A673 (cell line): ENCODE measurements around the gene KDM3B. TPM values are rescaled to one million over a fixed set of nuclear protein-coding genes. Genes with fewer than 3 reads are reported as not detected.

Experiments used
- BruUV-seq: library from RNA; stranded (reverse); fragments of 400-500 nt; replicated peaks from 2 replicates; lab custom pipeline; 2021; lab: Mats Ljungman, UMichigan
- CTCF ChIA-PET: fragments of 300-600 bp; sonication (Branson Sonifier 250); formaldehyde crosslinking; loops from one replicate; lab custom pipeline; 2022; ENCODE audit warnings: antibody characterized with exemption; lab: Charles Lee
- POLR2A ChIA-PET: fragments of 300-600 bp; sonication (Branson Sonifier 250); formaldehyde crosslinking; loops from one replicate; lab custom pipeline; 2022; ENCODE audit warnings: antibody characterized with exemption; ENCODE audit not compliant: low non-redundant PET; lab: Charles Lee
- DNase-seq: peaks from one replicate; pipeline ENCODE4 v3.0.0-alpha.2; 2015; ENCODE audit warnings: low spot score
- H3K27ac ChIP-seq: fragments of 200-600 bp; sonication (generic); 2 replicates; pipeline ENCODE4 v1.5.1; 2016; ENCODE audit warnings: mixed run types, low read depth, mild to moderate bottlenecking, mixed read lengths, antibody characterized with exemption, low read length; ENCODE audit not compliant: poor library complexity, severe bottlenecking
- H3K27me3 ChIP-seq: fragments of 200-600 bp; sonication (generic); replicated peaks from 2 replicates; pipeline ENCODE4 v1.6.1; 2017; ENCODE audit warnings: mixed run types, low read depth, mild to moderate bottlenecking, mixed read lengths, antibody characterized with exemption, low read length; ENCODE audit not compliant: insufficient read depth, poor library complexity
- H3K36me3 ChIP-seq: fragments of 200-600 bp; sonication (generic); 2 replicates; pipeline ENCODE4 v1.6.1; 2016; ENCODE audit warnings: mixed run types, mild to moderate bottlenecking, mixed read lengths, antibody characterized with exemption, low read length; ENCODE audit not compliant: insufficient read depth, poor library complexity, severe bottlenecking
- H3K4me1 ChIP-seq: fragments of 200-600 bp; sonication (generic); 2 replicates; pipeline ENCODE4 v1.6.1; 2017; ENCODE audit warnings: mixed run types, mild to moderate bottlenecking, mixed read lengths, antibody characterized with exemption, low read length; ENCODE audit not compliant: insufficient read depth, poor library complexity, severe bottlenecking
- H3K4me3 ChIP-seq: fragments of 200-600 bp; sonication (generic); 2 replicates; pipeline ENCODE4 v1.5.1; 2016; ENCODE audit warnings: low read depth, mixed run types, mild to moderate bottlenecking, mixed read lengths, low read length; ENCODE audit not compliant: poor library complexity, severe bottlenecking
- H3K9me3 ChIP-seq: fragments of 200-600 bp; sonication (generic); 2 replicates; pipeline ENCODE4 v1.6.1; 2016; ENCODE audit warnings: mixed run types, low read depth, mild to moderate bottlenecking, mixed read lengths, antibody characterized with exemption, low read length; ENCODE audit not compliant: poor library complexity, severe bottlenecking
- EZH2 ChIP-seq: fragments of 200-600 bp; sonication (generic); IDR thresholded peaks from 2 replicates; pipeline ENCODE4 v1.6.1; 2017; ENCODE audit warnings: borderline replicate concordance, low read depth, mild to moderate bottlenecking, mixed read lengths, antibody characterized with exemption, low read length; ENCODE audit not compliant: poor library complexity, severe bottlenecking
- intact Hi-C: fragments of 100-400 bp; cut with micrococcal nuclease; formaldehyde crosslinking; loops from one replicate; pipeline ENCODE4 v1.10.0; 2022; ENCODE audit not compliant: unreplicated experiment
- total RNA-seq: library from RNA; stranded (reverse); gene quantifications from 2 replicates; pipeline ENCODE4 v1.2.3, GENCODE V29; 2021
- TF ChIP-seq, protein P1 (sequence below): fragments of 300-800, 200-600 bp; sonication (generic); conservative IDR thresholded peaks from 2 replicates; pipeline ENCODE4 v1.5.1; 2017; ENCODE audit warnings: low read depth, mild to moderate bottlenecking, antibody characterized with exemption, low read length, moderate library complexity, mixed read lengths

KDM3B gene
- total RNA-seq, 1 experiment from 2014 or later: 62.1 TPM

GRCh38 chr5:138459311-138459933 is 106.9 kb downstream of the KDM3B start:
- intact Hi-C loops: no loop called here
- no TSS peak for BruUV-seq
- no peak overlapping the region for H3K4me3 ChIP-seq
- H3K27ac ChIP-seq: no peak overlapping the region
- TF ChIP-seq EZH2: no peak
- TF ChIP-seq, protein P1, sequence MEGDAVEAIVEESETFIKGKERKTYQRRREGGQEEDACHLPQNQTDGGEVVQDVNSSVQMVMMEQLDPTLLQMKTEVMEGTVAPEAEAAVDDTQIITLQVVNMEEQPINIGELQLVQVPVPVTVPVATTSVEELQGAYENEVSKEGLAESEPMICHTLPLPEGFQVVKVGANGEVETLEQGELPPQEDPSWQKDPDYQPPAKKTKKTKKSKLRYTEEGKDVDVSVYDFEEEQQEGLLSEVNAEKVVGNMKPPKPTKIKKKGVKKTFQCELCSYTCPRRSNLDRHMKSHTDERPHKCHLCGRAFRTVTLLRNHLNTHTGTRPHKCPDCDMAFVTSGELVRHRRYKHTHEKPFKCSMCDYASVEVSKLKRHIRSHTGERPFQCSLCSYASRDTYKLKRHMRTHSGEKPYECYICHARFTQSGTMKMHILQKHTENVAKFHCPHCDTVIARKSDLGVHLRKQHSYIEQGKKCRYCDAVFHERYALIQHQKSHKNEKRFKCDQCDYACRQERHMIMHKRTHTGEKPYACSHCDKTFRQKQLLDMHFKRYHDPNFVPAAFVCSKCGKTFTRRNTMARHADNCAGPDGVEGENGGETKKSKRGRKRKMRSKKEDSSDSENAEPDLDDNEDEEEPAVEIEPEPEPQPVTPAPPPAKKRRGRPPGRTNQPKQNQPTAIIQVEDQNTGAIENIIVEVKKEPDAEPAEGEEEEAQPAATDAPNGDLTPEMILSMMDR: no peak
- POLR2A ChIA-PET: no interaction called here
- no peaks in the 10 kb centered on the region for H3K36me3 ChIP-seq
- CTCF ChIA-PET: no interaction called here
- DNase-seq: no peak
- H3K4me1 ChIP-seq: peaks cover 5% of the 10 kb centered on the region
- H3K9me3 ChIP-seq: no peaks in the 10 kb centered on the region
- no peaks in the 10 kb centered on the region for H3K27me3 ChIP-seq

- Histone ChIP-seq H3K27me3 (no peaks in the 10 kb centered on the region), H3K9me3 (no peaks in the 10 kb centered on the region), H3K4me3 (no peak overlapping the region), H3K36me3 (no peaks in the 10 kb centered on the region), H3K4me1 (peaks cover 5% of the 10 kb centered on the region), H3K27ac (no peak overlapping the region)
- no TSS peak for BruUV-seq
- TF ChIP-seq, protein P1: no peak
- no peak for TF ChIP-seq EZH2
- ChIA-PET POLR2A (no interaction called here), CTCF (no interaction called here)
- intact Hi-C loops: loop anchor here (10.0 kb wide), 1 partner anchor 815 kb away; no protein-coding TSS in a partner anchor
- DNase-seq: no peak
These were observed 107.7 kb downstream of the KDM3B start for GRCh38 chr5:138460032-138460693.

DNA sequence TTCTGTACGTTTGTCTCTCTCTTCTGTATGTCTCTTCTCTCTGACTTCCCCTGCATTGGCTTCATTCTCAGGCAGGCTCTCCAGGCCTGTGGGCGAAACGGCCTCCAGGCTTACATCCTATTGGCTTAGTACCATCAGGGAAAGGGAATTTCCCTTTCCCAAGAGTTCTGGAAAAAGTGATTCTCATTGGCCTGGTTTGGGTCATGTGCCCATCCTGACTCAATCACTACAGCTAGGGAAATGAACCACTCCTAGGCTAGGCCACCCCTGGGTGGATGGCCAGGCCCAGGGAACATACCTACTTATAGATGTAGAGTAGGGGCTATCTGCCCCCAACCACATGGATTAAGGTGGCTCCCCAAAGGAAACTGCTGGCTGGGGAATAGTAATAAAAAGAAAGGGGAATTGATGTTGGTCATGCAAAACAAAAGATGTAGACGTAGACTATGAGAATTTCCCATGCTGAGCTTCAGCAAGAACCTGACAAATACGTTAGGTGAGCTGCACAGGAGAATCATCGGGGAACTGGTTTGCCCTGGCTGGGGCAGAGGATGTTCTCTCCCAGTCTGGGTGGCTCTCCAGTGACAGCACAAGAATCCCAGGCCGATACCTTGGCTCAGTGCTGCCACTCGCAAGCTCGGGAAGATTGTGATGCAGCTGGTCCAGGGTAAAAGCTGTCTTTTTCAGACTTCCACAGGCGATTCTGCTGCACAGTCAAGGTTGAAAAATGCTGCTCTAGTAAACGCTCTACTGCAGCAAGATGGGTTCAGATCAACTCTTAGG is 109.0 kb downstream of the KDM3B start:
- Histone ChIP-seq H3K36me3 (peaks cover under 1% of the 10 kb centered on the region), H3K4me1 (peaks cover 5% of the 10 kb centered on the region), H3K9me3 (no peaks in the 10 kb centered on the region), H3K4me3 (no peak overlapping the region), H3K27me3 (no peaks in the 10 kb centered on the region), H3K27ac (no peak overlapping the region)
- DNase-seq: no peak
- intact Hi-C loops: loop anchor here (10.0 kb wide), 1 partner anchor 813 kb away; no protein-coding TSS in a partner anchor
- ChIA-PET CTCF (interaction anchor here (0.5 kb wide), 1 partner anchor 118 kb away, joined by 5 read pairs; no protein-coding TSS in a partner anchor), POLR2A (no interaction called here)
- TF ChIP-seq, protein P1: no peak
- no peak for TF ChIP-seq EZH2
- BruUV-seq: no TSS peak
